Measurements from ENCODE around the gene LAMTOR2. TPM values are rescaled to one million over a fixed set of nuclear protein-coding genes. Genes with fewer than 3 reads are reported as not detected.

LAMTOR2 gene
- total and polyA plus RNA-seq, 2 of the 4 experiments (the other 2 are of a cell fraction): 50.0 to 89.0 TPM

- WGBS, 2 experiments (ENCODE audit: extremely low coverage in 2 of 2, insufficient read length in 1 of 2): no CpG with 5 or more reads among the region's 8 CpGs
- Histone ChIP-seq H3K4me2 (ENCODE audit: low read depth, low read length) (peak overlapping the region; percentile 92), H2BK15ac (ENCODE audit: low read depth, low read length) (no peak overlapping the region), H3K27me3 (ENCODE audit: control insufficient read depth, insufficient read depth, low read length) (no peaks in the 10 kb centered on the region), H3K4me3 (ENCODE audit: insufficient read depth, low read depth, low read length) (peak overlapping the region; percentile 71), H4K5ac (ENCODE audit: low read depth, low read length) (peak overlapping the region; percentile 35; the same call in 1 of the 2 replicates), H2AK5ac (ENCODE audit: low read depth, low read length) (peak overlapping the region; percentile 96), H3K4ac (ENCODE audit: low read depth, low read length) (peak overlapping the region; percentile 89), H4K91ac (ENCODE audit: insufficient read depth, low read depth, low read length) (peak overlapping the region; percentile 87), H3K27ac (ENCODE audit: insufficient read depth, low read length) (peak overlapping the region; percentile 91), H3K18ac (ENCODE audit: low read depth, low read length) (no peak overlapping the region; the same call in 1 of the 2 replicates), H2BK5ac (ENCODE audit: low read depth, low read length, poor library complexity, severe bottlenecking) (no peak overlapping the region), H3K36me3 (ENCODE audit: control insufficient read depth, insufficient read depth, low read length) (peaks cover 24% of the 10 kb centered on the region), H2BK120ac (ENCODE audit: low read depth, low read length) (peak overlapping the region; percentile 19; the same call in 1 of the 2 replicates), H3K9ac (ENCODE audit: low read depth, low read length) (peak overlapping the region; percentile 94), H2AK9ac (replicated peaks; ENCODE audit: low read depth, low read length, poor library complexity) (peak overlapping the region; percentile 98), H4K20me1 (ENCODE audit: insufficient read depth, low read length) (peaks cover 28% of the 10 kb centered on the region), H2BK20ac (ENCODE audit: low read depth, low read length) (no peak overlapping the region), H3K79me1 (ENCODE audit: low read depth in 1 of 2, low read length in 2 of 2) (peaks cover 37 to 91% of the 10 kb centered on the region in 2 experiments), H3K23ac (ENCODE audit: low read depth, low read length) (peak overlapping the region; percentile 46; the same call in 1 of the 2 replicates), H3K9me1 (ENCODE audit: insufficient read depth, low read length) (peaks cover 10% of the 10 kb centered on the region), H3K4me1 (ENCODE audit: control insufficient read depth, insufficient read depth, low read length) (peaks cover 22% of the 10 kb centered on the region), H2AFZ (replicated peaks; ENCODE audit: low read length, poor library complexity) (peak overlapping the region; percentile 87), H4K8ac (ENCODE audit: low read depth in 2 of 2, low read length in 2 of 2) (peak overlapping the region; percentile 76 to 91; a peak in 2 of 4 replicates), H3K9me3 (ENCODE audit: control insufficient read depth, insufficient read depth, low read length) (no peaks in the 10 kb centered on the region), H3K56ac (ENCODE audit: extremely low read depth, insufficient read depth, low read length) (peak overlapping the region; percentile 71; the same call in 1 of the 2 replicates), H3K14ac (replicated peaks; ENCODE audit: low read depth, low read length) (peak overlapping the region; percentile 89)
- in situ Hi-C loops (cut with MboI; ENCODE audit: low sequenced_read_pairs) (no loop called here), intact Hi-C loops (cut with micrococcal nuclease) (no loop called here), dilution Hi-C loops (cut with HindIII; ENCODE audit: low sequenced_read_pairs, unreplicated experiment) (no loop called here)
- ChIA-PET POLR2A (ENCODE audit: unreplicated experiment) (interaction anchor here (0.6 kb wide), 1 partner anchor 22 kb away, joined by 13 read pairs; no protein-coding TSS in a partner anchor), CTCF (interaction anchor here (0.6 kb wide), 1 partner anchor 20 kb away, joined by 4 read pairs; no protein-coding TSS in a partner anchor)
- BruUV-seq (replicated peaks): no TSS peak
- peak; percentile 6; the same call in 1 of the 2 replicates for ATAC-seq (ENCODE audit: low read depth)
- TF ChIP-seq POLR2A (IDR thresholded peaks at IDR 0.05; ENCODE audit: low read depth, low read length) (no peak), CEBPB (IDR thresholded peaks at IDR 0.05; ENCODE audit: low read depth, low read length) (no peak), MAFK (IDR thresholded peaks at IDR 0.05; ENCODE audit: low read depth, low read length) (no peak), MAZ (IDR thresholded peaks at IDR 0.05; ENCODE audit: borderline replicate concordance, low read depth, low read length) (no peak), SMC3 (IDR thresholded peaks at IDR 0.05; ENCODE audit: low read depth, low read length) (no peak)
- no peak for DNase-seq
Observed at GRCh38 chr1:156080241-156080862, 25.8 kb downstream of the LAMTOR2 start.
